GM23338 (cell line): Measurements from ENCODE around the gene RRBP1.

ENCODE experiments used
- EZH2 ChIP-seq: fragments of 200-600 bp; sonication (generic); IDR thresholded peaks from one replicate; pipeline ENCODE4 v1.8.0; 2017; ENCODE audit warnings: antibody characterized with exemption, mild to moderate bottlenecking, low read depth; ENCODE audit not compliant: unreplicated experiment
- TF ChIP-seq, protein P1 (sequence below), 2 experiments: fragments of 200-600 bp in 1 of 2; sonication (generic) in 1 of 2; conservative IDR thresholded peaks; 2 replicates each; pipeline versions ENCODE4 v1.5.1 to v1.6.1; 2016 to 2017; ENCODE audit warnings: antibody characterized with exemption in 2 of 2, low read depth in 2 of 2, mild to moderate bottlenecking in 2 of 2, moderate library complexity in 1 of 2

DNA sequence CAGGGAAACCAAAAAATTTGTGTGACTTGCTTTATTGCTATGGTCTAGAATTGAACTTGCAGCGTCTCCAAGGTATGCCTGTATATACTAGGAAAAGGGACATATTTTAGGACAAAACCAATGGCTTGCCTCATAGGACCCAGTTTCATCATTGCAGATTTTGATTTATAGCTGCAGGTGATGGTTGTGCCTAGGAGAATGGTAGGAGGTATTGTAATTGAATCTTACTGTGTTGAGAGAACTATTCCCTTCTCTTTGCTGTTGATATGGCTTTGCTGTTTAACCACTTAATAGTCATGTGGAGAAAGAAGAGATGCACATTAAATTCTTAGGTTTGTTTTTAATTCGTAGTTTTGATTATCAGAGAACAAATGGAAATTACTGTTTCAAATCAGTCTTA lies 95.8 kb downstream of the RRBP1 start:
- TF ChIP-seq, protein P1, sequence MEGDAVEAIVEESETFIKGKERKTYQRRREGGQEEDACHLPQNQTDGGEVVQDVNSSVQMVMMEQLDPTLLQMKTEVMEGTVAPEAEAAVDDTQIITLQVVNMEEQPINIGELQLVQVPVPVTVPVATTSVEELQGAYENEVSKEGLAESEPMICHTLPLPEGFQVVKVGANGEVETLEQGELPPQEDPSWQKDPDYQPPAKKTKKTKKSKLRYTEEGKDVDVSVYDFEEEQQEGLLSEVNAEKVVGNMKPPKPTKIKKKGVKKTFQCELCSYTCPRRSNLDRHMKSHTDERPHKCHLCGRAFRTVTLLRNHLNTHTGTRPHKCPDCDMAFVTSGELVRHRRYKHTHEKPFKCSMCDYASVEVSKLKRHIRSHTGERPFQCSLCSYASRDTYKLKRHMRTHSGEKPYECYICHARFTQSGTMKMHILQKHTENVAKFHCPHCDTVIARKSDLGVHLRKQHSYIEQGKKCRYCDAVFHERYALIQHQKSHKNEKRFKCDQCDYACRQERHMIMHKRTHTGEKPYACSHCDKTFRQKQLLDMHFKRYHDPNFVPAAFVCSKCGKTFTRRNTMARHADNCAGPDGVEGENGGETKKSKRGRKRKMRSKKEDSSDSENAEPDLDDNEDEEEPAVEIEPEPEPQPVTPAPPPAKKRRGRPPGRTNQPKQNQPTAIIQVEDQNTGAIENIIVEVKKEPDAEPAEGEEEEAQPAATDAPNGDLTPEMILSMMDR (conservative IDR thresholded peaks at IDR 0.05; ENCODE audit: low read depth in 2 of 2) = no peak
- TF ChIP-seq EZH2 = no peak
